Measurements from ENCODE around the gene KCNK13.
"Not testable (repeated sequence)": the region's sequence is repeated elsewhere in the genome, so short reads cannot be mapped to it uniquely, and the experiment has no call there.

The KCNK13 gene

GRCh38 chr14:90194706-90195105, 132.9 kb downstream of the KCNK13 start:
- FAIRE-seq: no peak

DNA sequence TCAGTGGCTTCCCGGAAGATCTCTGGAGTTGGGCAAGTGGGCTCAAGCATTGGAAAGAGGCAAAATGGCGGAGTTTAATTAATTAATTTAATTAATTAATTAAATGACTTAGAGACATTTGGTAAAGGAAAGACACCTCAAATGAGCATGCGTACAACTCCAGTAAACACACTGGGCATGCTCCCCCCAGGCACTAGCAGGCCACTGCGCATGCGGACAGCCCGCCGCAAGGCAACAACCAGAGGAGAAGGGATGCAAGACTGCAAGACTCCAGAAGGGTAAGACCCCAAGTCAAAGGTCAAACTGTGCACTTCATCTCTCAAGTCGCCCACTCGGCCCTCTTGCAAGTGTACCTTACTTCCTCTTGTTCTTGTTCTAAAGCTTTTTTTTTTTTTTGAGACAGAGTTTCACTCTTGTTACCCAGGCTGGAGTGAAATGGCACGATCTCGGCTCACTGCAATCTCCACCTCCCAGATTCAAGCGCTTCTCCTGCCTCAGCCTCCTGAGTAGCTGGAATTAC, 136.8 kb downstream of the KCNK13 start:
- no peak for FAIRE-seq

DNA sequence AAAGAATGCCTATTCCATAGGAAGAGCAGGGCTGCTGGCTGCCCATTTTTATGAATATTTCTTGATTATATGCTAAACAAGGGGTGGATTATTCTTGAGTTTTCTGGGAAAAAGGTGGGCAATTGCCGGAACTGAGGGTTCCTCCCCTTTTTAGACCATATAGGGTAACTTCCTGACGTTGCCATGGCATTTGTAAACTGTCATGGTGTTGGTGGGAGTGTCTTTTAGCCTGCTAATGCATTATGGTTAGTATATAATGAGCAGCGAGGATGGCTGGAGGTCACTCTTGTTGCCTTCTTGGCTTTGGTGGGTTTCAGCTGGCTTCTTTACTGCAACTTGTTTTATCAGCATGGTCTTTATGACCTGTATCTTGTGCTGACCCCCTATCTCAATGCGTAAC, 138.8 kb downstream of the KCNK13 start:
- FAIRE-seq: not testable (repeated sequence)

DNA sequence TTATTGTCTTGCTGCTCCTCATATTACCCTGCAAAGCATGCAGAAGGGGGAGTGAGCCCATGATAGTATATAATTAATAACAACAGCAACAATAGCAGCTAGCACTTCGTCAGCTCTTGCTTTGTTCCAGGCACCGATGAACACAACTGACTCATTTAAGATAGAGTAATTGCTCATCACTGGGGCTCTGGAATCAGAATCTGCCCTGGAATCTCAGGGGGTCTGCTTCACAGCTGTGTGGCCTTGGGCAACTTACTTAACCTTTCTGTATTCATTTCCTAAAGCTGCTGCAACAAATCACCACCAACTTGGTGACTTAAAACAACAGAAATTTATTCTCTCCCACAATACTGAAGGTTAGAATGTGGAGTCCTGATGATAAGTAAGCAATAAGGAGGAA, 139.6 kb downstream of the KCNK13 start:
- no peak for FAIRE-seq

DNA sequence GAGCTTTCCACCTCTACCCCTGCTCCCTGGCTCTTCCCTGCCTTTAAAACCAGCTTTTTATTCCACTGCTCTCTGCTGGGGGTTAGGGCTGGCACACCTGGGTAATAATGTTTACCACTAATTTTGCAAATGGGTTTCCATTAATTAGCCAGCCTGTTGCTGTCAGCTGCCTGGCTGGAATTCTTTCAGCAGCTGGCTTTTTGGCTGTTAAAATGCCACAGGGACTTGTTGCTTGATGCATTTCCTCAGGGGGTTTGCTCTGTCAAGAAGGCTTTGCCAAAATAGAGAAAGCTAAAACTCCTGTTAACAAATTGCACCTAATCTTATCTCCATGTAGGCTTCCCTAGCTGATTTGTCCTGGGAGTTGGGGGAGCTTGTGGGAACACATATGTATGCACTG, 142.7 kb downstream of the KCNK13 start:
- FAIRE-seq: no peak

GRCh38 chr14:90213099-90213748, 151.4 kb downstream of the KCNK13 start:
- FAIRE-seq: no peak

GRCh38 chr14:90228478-90228877, 166.7 kb downstream of the KCNK13 start:
- FAIRE-seq: no peak

- FAIRE-seq: not testable (repeated sequence)
Observed at GRCh38 chr14:90229942-90230341, 168.1 kb downstream of the KCNK13 start.
